Measurements from ENCODE around the gene CLHC1.

Gene CLHC1

DNA sequence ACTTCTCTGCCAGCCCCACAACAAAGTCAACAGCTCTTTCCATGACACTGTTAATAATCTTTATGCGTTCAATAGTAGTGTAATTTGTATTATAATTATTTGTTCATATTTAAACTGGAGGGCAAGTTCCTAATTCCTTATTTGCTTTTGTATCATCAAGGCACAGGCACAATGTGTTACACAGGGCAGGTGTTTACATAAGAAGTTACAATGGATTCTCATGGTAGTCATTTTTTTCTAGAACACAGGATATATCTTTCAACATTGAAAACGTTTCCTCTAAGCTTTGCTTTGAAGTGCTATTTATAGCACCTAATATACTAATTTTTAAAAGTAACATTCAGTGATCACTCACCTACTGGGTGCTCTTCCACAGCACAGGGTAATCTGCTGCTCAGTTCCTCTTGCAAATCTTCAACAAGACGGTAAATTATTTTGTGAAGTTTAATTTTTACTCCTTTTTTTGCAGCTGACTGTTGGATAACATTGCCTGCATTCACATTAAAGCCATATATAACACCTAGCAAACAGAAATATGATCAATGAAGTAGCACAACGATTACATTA, 7.6 kb upstream of the CLHC1 start:
- no peak overlapping the region for H3K4me3 ChIP-seq (ENCODE audit: control insufficient read depth, low read depth, low read length)
- DNase-seq (ENCODE audit: low read depth): no peak
- TF ChIP-seq, protein P1, sequence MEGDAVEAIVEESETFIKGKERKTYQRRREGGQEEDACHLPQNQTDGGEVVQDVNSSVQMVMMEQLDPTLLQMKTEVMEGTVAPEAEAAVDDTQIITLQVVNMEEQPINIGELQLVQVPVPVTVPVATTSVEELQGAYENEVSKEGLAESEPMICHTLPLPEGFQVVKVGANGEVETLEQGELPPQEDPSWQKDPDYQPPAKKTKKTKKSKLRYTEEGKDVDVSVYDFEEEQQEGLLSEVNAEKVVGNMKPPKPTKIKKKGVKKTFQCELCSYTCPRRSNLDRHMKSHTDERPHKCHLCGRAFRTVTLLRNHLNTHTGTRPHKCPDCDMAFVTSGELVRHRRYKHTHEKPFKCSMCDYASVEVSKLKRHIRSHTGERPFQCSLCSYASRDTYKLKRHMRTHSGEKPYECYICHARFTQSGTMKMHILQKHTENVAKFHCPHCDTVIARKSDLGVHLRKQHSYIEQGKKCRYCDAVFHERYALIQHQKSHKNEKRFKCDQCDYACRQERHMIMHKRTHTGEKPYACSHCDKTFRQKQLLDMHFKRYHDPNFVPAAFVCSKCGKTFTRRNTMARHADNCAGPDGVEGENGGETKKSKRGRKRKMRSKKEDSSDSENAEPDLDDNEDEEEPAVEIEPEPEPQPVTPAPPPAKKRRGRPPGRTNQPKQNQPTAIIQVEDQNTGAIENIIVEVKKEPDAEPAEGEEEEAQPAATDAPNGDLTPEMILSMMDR (IDR thresholded peaks at IDR 0.05; ENCODE audit: control insufficient read depth, insufficient read depth, low read depth, low read length, missing control alignments): no peak

DNA sequence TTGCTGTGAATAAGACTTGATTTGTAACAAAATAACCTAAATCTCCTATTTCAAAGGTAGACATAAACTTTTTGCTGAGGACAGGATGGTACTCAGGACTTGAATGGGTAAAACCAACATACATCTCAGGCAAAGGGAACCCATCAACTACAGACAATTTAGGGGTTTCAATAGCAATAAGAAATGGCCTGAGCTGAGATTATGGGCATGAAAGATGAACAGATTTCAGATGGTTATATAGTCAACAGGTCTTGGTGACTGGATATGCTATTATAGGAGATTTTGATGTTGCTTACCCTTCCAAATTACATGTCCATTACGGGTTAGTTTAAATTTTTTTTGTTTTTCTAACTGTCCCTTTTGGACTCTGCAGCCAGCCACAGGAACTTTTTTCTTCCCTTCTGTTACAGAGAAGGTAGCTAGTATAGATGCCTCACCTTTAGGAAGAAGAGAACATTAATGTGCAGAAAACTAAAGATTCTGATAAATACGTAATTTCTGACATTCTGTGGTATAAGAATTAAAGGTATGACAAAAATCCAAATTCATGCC, 5.0 kb upstream of the CLHC1 start:
- no peak overlapping the region for H3K4me3 ChIP-seq (ENCODE audit: control insufficient read depth, low read depth, low read length)
- TF ChIP-seq, protein P1 (IDR thresholded peaks at IDR 0.05; ENCODE audit: control insufficient read depth, insufficient read depth, low read depth, low read length, missing control alignments): no peak
- DNase-seq (ENCODE audit: low read depth): no peak

DNA sequence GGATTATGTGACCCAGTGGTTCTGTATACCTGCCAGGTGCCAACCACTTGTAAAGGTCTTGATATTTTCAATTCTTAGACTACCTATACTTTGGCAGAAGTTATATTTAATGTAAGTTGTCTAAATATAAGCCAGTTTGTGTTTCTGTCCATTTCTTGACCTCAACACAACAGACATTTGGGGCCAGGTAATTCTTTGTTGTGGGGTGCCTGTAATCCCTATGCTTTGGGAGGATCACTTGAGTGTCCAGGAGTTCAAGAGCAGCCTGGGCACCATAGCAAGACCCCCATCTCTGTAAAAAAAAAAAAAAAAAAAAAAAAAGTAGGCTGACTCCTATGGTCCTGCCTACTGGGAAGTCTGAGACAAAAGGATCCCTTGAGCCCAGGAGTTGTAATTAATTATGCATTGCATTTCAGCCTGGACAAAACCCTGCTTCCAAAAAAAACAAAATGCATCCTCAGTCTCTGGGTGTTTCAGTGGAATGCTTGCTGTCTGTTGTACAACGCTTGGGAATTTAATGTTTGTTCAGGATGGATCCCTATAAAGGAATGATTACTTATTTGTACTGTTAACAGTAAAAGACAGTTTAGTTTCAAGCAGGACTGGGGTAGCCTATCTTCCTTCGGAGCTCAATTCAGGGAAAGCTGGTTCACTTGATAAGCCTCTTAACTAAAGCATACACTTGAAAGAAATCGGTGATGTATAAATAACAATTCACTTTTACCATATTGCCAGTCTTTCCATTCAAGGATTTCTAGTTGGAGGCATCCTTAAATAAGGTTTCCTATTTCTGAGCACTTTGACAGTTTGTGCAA, 3.8 kb upstream of the CLHC1 start:
- TF ChIP-seq, protein P1 (IDR thresholded peaks at IDR 0.05; ENCODE audit: control insufficient read depth, insufficient read depth, low read depth, low read length, missing control alignments): no peak
- no peak for DNase-seq (ENCODE audit: low read depth)
- no peak overlapping the region for H3K4me3 ChIP-seq (ENCODE audit: control insufficient read depth, low read depth, low read length)

DNA sequence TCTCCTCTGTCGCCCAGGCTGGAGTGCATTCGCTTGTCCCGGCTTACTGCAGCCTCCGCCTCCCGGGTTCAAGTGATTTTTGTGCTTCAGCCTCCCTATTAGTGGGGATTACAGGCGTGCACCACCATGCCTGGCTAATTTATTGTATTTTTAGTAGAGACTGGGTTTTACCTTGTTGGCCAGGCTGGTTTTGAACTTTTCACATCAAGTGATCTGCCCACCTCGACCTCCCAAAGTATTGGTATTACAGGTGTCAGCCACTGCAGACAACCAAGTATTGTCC, 1.5 kb upstream of the CLHC1 start:
- no peak for DNase-seq (ENCODE audit: low read depth)
- TF ChIP-seq, protein P1 (IDR thresholded peaks at IDR 0.05; ENCODE audit: control insufficient read depth, insufficient read depth, low read depth, low read length, missing control alignments): no peak
- H3K4me3 ChIP-seq (ENCODE audit: control insufficient read depth, low read depth, low read length): peak overlapping the region; percentile 96

DNA sequence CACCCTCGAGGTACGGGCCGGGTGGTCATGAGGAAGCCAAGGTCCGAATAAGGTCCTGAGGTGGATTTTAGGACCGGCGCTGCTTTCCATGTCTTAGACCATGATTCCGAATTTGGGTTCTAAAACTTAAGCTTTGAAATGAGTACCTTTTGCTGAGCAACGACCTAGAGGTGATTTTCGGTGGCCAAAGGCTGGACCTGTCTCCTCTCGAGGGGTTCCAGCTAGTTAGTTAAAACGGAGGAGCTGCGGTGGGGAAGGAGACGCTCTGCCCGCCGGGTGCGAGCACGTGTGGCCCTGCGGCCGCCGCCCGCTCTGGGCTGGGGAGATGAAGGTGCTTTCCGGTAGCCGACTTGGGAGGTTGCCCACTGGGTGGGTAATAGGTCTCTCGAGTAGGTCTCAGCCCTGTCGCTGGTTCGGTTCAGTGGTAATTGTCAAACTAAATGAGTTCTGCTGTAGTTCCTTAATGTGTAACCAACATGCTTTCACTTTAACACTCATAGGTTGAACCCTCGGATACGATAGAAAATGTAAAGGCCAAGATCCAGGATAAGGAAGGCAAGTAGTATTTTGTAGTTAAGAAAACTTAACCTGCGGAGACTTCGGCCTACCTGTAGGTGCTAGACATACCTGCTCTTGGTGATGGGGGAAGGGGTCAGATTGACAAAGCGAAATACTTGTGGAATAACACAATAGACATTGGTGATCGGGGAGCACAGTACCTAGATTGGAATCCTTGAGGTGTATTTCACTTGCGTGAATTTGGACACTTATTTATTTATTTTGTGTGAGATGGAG, 967 bp upstream of the CLHC1 start:
- H3K4me3 ChIP-seq (ENCODE audit: control insufficient read depth, low read depth, low read length): peak overlapping the region; percentile 96
- TF ChIP-seq, protein P1 (IDR thresholded peaks at IDR 0.05; ENCODE audit: control insufficient read depth, insufficient read depth, low read depth, low read length, missing control alignments): no peak
- no peak for DNase-seq (ENCODE audit: low read depth)

DNA sequence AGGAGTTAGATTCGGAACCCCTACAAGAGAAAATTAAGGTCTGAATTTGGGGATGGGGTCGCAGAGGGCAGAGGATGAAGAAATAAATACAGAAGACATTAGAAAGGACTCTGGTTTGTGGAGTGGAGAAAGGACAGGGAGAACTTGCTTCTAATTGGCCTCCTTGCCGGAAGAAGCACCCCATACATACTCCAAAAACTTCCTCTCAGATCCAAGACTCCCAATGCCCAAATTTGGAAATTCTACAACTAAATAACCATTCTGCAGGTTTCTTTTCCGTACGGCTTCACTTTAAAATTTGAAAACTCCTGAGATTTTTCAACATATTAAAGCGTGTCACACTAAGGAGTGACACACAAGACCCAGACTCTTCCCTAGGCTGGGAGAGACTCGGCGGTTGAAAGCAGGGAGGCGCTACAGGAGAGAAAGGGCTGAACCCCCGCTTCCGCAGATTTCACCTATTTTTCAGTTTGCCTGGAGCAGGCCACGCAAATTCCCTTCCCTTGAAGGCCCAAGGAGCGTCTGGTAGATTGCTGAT, 478 bp downstream of the CLHC1 start:
- peak overlapping the region; percentile 96 for H3K4me3 ChIP-seq (ENCODE audit: control insufficient read depth, low read depth, low read length)
- TF ChIP-seq, protein P1 (IDR thresholded peaks at IDR 0.05; ENCODE audit: control insufficient read depth, insufficient read depth, low read depth, low read length, missing control alignments): no peak
- DNase-seq (ENCODE audit: low read depth): no peak

Measured in AG09309 (cell line).